ENCODE results near the gene GINM1.

GINM1 gene, protein sequence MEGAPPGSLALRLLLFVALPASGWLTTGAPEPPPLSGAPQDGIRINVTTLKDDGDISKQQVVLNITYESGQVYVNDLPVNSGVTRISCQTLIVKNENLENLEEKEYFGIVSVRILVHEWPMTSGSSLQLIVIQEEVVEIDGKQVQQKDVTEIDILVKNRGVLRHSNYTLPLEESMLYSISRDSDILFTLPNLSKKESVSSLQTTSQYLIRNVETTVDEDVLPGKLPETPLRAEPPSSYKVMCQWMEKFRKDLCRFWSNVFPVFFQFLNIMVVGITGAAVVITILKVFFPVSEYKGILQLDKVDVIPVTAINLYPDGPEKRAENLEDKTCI
- 22.7 to 23.5 reads per million in 2 experiments for total RNA-seq

DNA sequence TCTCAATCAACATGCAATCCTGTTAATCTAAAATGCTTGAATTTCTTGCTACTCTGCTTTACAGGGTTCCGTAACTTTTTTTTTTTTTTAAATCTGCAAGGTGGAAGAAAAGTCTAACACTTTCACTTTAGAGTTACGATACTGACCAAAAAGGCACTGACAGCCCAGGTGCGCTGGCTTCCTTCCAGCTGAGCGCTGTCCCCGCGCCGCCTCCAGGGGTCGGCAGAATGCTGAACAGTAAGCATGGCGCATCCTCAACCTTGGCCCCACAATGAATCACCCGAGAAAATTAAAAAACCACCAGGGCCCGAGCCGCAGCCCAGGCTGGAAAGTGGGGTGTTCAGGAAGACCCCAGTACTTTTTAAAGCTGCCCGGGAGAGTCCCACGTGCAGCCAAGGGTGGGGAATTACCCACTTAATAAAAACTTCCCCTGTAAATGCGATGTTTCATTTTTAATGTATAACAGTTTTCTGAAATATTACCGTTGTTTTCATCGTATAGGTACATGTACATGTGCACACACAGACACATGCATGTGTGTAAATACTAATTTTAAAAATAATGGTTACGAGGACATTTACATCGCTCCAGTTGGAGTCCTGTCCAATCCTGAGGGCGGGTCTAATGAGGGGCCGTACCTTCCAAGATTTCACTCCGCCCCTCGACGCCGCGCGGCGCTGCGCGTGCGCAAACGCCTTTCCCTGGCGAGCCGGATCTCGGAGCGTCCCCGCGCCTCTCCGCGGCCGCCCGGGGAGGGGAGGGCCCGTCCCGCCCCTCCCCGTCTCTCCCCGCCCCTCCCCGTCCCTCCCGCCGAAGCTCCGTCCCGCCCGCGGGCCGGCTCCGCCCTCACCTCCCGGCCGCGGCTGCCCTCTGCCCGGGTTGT lies at the start of gene GINM1:
GINM1 (plus strand) TSS at position 849 of the 883 bp plus-strand sequence. CDS start 40 bp downstream, outside the sequence.
- DNase-seq (ENCODE audit: low read depth), result peak; percentile 93

GRCh38 chr6:149529650-149530049 lies 36.5 kb upstream of the GINM1 start:
- DNase-seq (ENCODE audit: low read depth), result no peak

DNA sequence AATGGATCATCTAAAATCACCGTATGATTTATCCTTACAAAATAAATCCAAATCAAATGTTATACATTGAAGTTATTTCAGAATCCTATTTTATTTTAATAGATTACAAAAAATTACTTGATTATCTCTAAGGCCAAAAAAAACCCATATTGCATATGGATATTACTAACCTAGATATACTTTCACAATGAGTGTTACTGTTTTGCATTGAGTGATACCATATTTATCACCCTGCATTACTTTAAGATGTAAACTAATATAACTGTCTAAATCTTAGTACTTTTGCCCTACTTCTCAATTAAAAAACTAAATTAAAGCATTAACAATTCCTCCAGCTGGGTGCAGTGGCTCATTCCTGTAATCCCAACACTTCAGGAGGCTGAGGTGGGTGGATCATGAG lies 31.4 kb upstream of the GINM1 start:
- no peak for DNase-seq (ENCODE audit: low read depth)

GRCh38 chr6:149541139-149541538 lies 25.0 kb upstream of the GINM1 start:
- no peak for DNase-seq (ENCODE audit: low read depth)

DNA sequence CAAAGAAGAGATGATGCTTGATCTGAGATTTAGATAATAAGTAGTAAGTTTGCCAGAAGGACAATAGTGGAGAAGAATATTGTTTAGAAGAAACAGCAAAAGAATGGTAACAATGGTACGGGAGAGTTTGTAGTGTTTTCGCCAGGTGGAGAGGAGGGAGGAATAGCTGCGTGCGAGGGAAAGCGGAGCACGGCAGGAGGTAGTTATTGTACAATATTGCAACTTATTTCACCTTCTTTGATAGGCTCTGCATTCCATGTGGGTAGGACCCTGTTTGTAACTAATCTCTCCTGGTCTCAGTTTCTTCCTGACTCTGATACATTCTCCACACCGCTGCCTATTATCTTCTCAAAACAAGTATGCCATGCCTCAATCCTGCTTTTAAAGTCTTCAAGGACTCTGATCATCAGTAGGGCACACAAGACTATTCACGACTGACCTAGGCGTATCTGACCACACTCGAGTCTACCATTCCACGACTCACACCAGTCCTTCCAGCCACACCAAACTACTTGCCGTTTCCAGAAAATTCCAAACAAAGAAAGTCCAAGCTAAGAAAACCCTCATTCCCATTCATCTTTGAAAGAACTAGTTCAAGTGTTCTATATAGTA lies 21.4 kb upstream of the GINM1 start:
- DNase-seq (ENCODE audit: low read depth), result no peak

GRCh38 chr6:149545258-149545753 lies 20.9 kb upstream of the GINM1 start:
- DNase-seq (ENCODE audit: low read depth), result peak; percentile 70

GRCh38 chr6:149545754-149546471 lies 20.3 kb upstream of the GINM1 start, which contains the start of gene PPIL4:
Gene PPIL4, minus strand, starts transcription at chr6:149546043. Its CDS starts 38 bp downstream, at chr6:149546005.
- DNase-seq (ENCODE audit: low read depth), result peak; percentile 95

- no peak for DNase-seq (ENCODE audit: low read depth)
Observed at GRCh38 chr6:149551920-149552319, 14.3 kb upstream of the GINM1 start.

- DNase-seq (ENCODE audit: low read depth), result no peak
Observed at GRCh38 chr6:149558029-149558428, 8.1 kb upstream of the GINM1 start.

GRCh38 chr6:149559389-149559788 lies 6.8 kb upstream of the GINM1 start:
- DNase-seq (ENCODE audit: low read depth), result no peak

- no peak for DNase-seq (ENCODE audit: low read depth)
Observed at GRCh38 chr6:149560736-149561135, 5.4 kb upstream of the GINM1 start.

- no peak for DNase-seq (ENCODE audit: low read depth)
Observed at GRCh38 chr6:149563203-149563927, 2.8 kb upstream of the GINM1 start.

- no peak for DNase-seq (ENCODE audit: low read depth)
Observed at GRCh38 chr6:149563928-149564325, 2.2 kb upstream of the GINM1 start.

DNA sequence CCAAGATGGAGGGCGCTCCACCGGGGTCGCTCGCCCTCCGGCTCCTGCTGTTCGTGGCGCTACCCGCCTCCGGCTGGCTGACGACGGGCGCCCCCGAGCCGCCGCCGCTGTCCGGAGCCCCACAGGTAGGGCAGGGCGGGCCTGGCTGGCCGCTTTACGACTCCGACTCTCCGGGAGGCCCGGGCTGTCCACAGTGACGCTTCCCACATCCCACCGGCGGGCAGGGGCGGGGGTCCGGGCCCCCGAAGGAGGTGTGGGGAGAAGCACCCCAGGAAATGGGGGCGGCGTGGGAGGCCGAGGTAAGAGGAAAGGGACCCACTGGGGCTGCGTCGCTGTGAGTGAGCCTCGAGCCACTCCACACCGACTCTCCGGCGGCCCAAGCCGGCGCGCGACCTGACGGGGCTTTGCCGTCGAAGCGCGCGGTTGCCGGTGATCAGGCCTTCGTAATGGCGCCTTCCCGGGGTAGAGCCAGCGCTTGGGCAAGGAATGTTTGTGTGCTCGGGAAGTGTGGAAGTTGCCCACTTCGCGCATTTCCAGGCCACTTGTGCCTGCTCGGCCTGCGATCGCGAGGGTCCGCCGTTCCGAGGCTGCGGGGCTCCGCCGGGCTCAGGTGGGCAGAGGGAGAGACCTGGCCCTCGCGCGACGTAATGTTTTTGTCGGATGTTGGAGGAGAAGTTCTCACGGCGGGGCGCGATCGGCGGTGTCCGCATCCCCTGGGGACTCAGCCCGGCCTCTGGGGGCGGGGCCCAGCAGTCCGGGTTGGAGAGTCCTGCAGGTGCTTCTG lies 427 bp downstream of the GINM1 start:
- peak; percentile 27 for DNase-seq (ENCODE audit: low read depth)

DNA sequence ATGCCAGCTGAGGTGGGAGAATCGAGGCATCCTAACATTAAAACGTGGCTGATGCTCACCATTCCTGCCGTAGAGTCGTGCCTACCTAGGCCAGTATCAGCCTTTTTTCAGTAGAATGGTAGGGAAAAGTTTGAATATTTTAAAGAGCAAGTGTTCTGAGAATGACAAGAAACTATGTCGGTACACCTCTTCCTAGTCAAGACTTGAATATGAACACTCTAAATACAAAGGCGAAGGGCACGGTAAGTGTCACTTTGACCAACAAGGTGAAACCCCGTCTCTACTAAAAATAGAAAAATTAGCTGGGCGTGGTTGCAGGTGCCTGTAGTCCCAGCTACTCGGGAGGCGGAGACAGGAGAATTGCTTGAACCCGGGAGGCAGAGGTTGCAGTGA lies 1.0 kb downstream of the GINM1 start:
- no peak for DNase-seq (ENCODE audit: low read depth)

- DNase-seq (ENCODE audit: low read depth), result no peak
Observed at GRCh38 chr6:149567945-149568585, 1.9 kb downstream of the GINM1 start.

DNA sequence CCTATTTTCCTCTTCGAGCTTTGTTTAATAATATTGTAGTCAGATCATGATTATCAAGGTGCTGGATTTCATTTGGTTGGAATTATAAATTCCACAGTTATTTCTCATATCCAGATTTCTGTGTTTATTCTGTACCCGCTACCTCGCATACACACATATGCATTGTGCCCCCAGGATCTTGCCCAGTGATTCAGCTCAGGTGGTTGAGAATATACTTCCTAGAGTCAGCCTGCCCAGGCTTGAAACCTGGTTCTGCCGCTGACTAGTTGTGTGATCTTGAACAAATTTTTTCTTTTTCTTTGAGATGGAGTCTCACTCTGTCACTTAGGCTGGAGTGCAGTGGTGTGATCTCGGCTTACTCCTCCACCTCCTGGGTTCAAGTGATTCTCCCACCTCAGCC lies 14.7 kb downstream of the GINM1 start:
- DNase-seq (ENCODE audit: low read depth), result no peak

DNA sequence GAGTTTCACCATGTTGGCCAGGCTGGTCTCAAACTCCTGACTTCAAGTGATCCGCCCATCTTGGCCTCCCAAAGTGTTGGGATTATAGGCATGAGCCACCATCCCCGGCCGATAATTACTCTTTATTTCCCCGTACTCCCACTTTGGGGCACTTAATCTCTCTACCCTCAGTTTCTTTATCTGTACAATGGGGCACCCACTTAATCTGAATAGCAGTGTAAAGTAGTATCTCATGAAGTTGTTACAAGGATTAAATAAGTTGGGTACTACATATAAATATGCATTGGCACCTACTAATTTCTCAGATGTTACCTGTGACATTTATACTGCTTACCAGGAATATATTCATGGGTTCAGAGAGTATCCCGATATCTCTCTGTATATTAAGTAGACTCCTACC lies 15.2 kb downstream of the GINM1 start:
- no peak for DNase-seq (ENCODE audit: low read depth)

GRCh38 chr6:149586149-149586548 lies 20.0 kb downstream of the GINM1 start:
- DNase-seq (ENCODE audit: low read depth), result no peak

- DNase-seq (ENCODE audit: low read depth), result no peak
Observed at GRCh38 chr6:149592983-149593382, 26.8 kb downstream of the GINM1 start.

Data from T follicular helper cell (primary cell).